NCI-H2107 (cell line): ENCODE measurements around the gene LY86.
"Not testable (repeated sequence)": the region's sequence is repeated elsewhere in the genome, so short reads cannot be mapped to it uniquely, and the experiment has no call there.

Experiments
- DNase-seq: peaks from one replicate; lab custom pipeline; 2025; lab: John Stamatoyannopoulos, UW

The LY86 gene

DNA sequence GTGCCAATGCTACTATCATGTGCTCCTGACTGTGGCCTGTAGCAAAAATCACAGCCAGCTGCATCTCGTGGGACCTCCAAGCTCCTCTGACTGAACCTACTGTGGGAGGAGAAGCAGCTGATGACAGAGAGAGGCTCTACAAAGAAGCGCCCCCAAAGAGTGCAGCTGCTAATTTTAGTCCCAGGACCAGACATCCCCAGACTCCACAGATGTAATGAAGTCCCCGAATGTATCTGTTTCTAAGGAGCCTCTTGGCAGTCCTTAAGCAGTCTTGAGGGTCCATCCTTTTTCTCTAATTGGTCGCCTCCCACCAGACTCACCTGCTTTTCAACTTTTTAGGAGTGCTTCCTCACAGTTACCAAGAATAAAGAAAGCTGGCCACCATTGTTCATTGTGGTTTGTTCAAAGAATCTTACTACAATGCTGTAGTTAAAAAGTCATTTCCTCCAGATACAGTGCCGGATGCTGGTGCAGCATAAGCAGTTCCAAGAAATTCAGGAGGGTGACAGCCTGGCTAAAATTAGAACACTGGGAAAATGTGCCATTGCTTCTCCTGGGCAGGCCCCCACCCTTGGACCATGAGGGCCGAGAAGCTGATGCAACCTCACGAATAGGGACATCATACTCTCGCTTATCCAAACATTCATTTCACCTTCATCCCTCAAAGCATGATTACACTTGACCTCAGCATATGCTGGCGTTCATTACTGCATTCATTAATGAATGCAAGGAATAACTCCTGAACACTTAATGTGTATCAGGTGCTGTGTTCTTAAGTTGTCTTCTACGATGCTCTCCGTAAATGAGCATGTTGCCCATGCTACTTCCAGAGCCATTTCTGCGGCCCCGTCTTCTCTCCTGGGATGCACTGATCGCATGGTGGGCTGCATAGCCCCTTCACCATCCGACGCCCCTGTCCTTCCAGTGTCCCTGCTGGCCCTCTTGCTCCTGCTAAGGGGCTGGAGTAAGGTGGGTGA lies 66.4 kb downstream of the LY86 start:
- DNase-seq, result no peak

DNA sequence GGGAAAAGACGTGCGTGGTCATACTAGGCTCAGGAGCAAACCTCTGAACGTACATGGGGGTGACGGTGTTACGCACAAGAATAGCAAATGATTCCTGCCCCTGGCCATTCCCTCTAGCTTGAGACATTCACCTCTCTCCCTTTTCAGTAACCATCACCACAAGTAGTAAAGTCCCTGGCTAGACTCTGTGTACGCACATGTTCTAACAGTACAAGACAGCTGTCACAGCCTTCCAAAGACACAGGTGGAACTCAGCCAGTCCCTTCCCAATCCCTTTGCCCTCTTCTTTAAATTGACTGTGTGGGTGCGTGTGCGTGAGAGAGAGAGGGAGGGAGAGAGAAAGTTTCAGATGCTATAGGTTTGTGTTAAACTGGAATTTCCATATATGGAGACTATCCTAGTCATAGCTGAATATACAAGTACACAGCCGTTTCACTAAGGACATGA lies 67.3 kb downstream of the LY86 start:
- DNase-seq, result no peak

DNA sequence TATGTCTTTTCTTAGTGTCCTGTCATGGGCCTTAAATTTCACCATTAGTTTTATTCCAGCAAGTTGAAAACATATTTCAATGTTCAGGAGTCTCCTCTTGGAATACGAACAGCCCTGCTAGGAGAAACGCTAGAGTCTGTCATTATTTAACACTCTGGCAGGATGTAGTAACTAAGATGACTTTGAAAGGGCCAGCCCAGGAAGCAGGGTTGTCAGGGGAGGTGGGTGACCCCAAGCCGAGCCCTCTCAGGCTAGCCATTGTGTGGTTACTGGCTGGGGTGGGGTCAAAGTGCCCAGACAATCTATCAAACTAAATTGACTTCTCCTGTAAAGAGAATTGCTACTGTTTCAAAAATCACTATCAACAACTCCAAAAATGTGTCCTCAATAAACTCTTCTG lies 67.8 kb downstream of the LY86 start:
- DNase-seq, result no peak

DNA sequence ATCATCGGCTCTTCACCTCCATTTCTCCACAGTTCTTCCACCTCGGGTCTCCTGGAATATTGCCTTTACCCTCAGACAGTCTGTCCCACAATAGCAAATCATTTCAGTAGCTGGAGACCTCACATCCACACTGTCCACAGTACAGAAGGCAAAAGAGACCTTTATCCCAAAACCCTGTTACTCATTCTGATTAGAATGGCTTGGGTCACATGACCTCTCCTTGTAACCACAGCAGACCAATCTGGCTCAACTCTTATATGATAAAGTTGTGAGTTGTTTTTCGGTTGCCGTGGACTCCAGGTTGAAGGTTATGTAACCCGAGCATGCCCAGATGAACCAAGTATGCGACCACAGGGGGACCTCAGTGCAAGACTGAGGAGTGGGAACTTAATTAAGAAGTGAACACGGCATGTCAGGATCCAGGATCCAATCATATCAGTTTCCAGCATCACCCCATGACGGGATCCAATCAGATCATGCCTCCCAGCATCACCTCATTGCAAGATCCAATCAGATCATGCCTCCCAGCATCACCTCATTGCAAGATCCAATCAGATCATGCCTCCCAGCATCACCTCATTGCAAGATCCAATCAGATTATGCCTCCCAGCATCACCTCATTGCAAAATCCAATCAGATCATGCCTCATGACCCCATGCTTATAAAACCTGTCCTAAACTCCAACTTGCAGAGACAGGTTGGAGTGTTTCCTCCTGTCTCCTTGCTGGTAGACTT lies 68.7 kb downstream of the LY86 start:
- DNase-seq, result no peak

DNA sequence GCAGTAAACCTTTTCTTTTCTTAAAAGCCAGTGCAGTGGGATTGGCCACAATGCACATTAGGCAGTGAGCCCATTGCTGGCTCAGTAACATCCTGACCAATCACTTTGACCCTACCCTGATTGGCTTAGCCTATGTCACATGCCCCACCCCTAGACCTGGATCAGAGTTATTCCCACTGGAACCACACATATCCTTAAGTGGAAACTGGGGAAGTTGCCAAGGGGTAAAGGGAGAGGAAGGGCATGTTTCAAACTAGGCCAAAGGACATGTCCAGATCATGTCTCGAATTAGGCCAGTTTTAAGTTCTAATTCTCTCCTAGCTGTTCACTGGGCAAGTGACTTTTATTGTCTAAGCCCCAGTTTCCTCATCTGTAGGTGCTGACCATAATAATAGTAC lies 69.3 kb downstream of the LY86 start:
- no peak for DNase-seq

DNA sequence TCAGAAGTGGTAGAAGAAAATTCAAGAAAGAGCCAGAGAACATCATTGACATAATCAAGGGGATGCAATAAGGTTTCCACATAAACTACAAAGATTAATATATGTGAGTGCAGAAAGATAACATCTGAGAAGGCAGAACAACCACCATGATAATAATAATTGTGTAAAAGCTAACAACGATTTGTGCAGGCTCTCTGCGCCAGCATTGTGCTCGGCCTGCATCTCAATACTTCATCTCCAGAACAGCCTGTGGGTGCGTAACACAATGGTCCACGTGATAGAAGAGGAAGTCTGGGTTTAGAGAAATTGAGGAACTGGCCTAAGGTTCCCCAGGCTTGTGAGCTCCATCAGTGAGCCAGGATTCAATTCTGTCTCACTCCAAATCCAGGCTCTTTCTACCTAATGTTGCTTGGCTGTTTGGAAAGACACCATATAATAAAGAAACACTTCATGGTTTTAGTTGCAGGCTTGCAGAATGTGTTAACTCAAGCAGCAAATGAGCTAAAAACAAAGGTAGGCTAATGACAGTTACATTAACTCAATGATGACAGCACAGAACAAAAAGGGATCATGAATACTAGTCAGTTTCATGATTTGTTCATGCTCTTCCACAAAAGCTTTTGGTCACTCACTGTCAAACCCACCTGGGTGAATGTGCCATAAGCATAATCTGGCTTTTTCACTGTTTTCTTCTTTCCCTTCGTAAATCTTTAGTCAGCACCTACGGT lies 71.2 kb downstream of the LY86 start:
- DNase-seq, result no peak

DNA sequence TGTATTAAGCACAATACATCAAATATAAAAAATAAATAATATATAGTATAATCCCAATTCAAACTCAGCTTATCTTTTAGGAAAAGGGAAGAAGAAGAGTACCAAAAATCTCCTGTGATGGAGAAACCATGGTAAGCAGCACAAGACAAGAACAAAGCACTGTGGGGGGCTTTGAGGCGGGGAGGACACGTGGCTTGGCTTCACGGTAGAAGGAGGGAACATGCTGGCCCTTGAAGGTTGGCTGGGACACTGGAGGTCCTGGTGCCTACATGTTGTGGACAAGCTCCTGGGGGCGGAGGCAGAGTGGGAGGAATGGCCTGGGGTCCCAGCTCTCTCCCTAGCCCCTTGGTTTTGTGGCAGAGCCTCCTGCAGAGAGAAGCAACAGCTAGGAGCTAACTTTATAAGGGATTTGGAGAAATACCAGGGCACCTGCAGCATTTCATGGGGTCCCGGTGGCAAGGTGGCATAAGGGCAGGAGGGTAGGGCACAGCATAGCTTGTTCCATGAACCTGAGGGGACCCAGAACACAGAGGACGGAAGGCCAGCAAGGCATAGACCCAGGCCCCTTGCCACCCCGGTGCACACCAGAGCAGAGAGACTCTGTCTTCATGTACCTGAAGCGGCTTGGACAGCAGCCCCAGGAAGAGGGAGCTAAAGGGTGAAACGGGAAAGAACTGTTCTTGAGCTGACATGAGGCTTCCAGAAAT lies 72.0 kb downstream of the LY86 start:
- no peak for DNase-seq

DNA sequence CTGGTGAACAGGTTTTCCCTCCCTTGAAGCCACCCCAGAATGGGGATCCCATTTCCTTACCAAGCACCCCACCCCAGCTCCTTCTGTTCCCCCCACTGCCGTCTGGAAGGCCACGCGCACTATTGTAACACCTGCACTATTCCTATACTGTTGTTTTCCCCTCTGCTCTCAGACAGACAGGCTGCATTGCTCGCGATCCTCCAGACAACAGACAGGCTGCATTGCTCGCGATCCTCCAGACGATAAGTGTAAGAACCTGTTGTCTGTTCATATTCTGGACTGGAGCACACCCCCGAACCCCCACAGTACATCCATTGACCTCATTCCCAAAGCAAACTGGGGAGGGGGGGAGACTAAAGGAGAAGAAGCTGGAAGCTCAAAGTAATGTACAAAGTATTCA lies 72.7 kb downstream of the LY86 start:
- DNase-seq, result no peak

DNA sequence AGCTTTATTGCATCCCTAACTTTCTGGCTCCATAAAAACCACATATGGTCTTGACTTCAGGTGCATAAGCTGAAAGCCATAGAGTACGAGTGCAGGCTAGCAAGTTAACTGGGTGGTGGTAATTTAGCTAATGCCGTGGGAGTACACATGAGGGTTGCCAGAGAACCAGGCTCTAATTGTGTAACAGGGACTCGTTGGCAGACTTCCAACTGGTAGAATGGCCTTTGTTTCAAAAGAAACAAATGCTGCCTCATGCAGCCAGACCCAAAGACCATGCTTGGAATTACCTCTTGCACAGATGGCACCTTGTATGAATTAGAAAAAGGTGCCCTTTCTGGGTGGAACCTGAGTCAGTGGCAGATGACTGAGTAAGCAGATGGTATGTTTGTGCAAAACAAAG lies 73.2 kb downstream of the LY86 start:
- peak; percentile 33 for DNase-seq

DNA sequence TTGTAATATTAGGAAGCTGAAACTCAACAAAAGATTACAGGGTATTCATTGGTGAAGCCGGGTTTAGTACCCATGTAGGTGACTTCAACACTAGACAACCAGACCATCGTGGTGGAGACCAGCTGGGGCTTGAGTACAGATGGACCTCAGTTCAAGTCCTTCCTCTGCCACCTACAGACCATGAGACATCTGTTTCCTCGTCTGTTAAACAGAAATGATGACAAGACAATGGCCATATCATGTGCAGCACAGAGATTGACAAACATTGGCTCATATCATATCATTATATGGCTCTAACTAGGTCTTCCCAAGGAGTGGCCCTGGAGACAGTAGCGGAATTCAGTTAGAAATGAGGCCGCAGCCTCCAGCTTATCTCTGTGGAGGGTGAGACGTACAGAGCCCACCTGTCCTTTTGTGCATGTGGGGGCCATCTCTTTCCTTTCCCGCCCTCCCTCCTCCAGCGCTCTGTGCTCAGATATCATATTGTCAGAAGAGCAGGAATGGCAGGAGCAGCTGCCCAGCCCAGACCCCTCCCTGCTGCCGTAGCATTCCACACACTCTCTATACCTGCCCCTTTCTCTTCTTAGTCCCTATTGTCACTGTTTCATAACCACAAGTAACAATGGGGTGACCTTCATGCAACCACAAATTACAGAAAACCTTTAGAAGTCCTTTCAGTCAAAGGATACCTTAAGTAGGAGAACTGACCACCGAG lies 75.1 kb downstream of the LY86 start:
- DNase-seq, result no peak

DNA sequence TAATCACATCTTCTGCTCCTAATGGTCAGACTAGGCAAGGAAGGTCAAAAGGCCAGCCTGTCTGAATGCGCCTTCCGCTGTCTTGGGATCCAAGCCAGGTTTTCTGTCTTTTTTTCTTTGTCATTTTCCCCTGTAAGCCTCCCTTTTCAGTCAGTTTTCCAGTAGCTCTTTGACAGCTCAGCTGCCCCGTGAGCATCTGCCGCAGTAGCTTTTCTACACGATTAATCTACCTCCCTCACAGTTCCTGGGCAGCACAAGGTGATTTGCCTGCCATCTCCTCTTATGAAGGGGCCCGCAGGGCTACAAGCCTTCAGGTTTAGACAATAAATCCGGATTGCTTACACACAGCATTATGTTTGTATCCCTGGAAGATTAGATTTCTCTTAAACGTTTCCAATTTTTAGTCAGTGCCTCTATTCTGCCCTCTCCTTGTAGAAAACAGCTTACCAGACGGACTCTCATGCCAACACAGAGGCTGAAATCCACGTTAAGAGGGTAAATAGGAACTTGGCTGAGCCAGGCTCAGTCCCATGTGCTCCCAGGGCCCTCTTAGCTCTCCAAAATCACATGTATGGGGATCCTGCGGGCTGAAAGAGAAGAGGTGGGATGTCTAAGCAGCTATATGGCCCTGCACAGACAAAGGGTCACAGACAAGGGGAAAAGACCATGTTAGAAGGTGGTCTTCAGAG lies 77.2 kb downstream of the LY86 start:
- DNase-seq, result no peak

DNA sequence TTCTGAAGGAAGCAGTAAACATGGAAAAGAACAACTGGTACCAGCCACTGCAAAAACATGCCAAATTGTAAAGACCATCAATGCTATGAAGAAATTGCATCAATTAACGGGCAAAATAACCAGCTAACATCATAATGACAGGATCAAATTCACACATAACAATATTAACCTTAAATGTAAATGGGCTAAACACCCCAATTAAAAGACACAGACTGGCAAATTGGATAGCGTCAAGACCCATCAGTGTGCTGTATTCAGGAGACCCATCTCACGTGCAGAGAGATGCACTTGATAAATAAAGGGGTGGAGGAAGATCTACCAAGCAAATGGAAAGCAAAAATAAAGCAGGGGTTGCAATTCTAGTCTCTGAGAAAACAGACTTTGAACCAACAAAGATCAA lies 81.6 kb downstream of the LY86 start:
- not testable (repeated sequence) for DNase-seq

DNA sequence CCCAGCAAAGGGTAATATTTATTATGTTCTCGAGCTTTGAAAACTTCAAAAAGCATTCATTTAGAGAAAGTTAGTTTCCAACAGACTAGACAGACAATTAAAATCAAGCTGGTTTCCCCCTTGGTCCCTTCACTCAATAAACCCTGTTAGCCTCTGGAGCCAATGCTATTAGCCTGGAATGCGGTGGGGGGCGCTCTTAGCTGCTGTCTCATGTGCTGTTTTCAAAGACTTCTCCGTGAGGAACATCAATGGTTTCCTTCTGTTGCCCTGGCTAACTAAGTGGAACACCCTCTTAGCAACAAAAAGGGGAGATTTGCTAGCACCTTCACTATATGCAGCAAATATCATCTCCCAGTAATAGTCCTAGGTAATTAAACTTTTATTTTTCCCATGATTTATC lies 86.4 kb downstream of the LY86 start:
- no peak for DNase-seq

DNA sequence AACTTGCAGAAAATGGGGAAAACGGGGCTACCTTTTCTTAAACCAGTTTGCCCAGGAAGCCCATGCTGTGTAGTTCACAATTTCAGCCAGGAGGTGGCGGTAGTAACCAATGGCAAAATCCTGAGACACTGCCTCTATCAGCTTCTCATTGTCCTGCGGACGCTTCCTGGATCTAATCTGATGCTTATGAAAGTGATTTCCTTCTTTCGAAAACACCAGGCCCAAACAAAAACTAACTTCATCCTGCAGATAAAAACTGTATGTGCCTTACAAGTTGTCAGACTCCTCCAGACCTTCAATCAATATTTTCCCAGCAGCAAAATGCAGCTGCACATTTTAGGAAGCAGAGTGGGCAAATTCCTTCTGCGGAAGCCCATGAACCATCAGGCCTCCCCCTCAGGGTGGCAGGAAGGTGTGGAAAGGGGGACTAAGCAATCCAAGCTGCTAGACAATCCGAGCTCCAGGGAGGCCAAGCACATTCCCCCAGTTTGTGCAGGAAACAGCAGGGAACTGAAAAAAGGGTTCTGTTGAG lies 88.5 kb downstream of the LY86 start:
- no peak for DNase-seq

DNA sequence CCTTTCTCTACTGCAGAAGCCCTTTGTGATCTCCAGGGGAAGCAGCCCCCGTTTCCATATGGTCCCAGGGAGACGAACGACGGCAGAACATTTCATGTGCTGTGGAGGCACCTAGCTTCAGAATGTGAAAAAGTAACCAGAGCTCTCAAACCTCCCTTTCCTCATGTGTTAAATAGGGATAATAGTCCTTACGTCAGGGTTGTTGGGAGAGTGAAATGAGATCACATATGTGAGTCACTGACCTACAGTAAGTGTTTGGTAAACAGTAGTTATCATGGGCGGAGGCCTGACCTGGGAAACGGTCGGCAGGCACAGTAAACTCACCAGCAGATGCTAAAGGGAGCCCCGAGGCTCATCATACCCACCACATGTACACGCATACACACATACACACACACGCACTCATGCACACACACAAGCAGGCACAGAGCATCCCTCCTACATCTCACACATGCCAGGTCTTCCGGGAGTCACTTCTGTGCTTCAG lies 89.7 kb downstream of the LY86 start:
- DNase-seq, result no peak

DNA sequence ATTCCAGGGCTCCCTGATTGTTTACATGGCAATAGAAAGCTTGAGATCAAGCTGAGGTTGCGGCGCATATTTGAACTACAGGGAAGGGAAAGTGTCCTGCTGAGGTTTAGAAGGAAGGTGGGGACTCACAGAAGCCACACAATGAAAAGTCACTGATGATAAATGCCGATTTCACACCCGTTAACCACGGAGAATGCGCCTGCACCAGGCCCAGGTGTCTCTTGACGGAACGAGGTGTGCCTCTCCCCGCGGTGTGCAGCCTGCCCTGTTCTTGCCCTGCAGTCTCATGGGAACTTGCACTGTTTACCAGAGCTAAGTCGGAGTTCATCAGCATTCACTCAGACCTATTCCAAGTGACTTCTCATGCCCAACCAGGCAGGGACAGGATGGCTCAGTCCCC lies 90.3 kb downstream of the LY86 start:
- DNase-seq, result peak; percentile 44

DNA sequence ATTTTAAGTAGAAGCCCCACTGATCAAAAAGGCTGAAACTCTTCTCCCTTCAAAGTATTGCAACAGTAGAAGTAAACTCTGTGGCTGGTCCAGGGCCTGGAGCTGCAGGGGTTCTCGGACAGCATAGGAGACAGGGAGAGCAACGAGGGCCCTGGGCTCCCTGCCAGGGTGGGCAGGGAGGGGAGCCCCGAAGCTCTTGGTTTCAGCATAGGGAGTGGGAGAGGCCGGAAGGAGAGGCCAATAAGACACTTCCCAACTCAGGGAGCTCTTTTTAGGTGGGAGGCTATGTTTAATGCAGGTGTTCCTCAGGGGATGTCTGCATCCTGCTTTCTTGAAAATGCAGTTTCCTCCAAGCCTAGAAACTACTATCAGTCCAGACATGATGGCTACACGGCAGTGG lies 91.1 kb downstream of the LY86 start:
- DNase-seq, result no peak

DNA sequence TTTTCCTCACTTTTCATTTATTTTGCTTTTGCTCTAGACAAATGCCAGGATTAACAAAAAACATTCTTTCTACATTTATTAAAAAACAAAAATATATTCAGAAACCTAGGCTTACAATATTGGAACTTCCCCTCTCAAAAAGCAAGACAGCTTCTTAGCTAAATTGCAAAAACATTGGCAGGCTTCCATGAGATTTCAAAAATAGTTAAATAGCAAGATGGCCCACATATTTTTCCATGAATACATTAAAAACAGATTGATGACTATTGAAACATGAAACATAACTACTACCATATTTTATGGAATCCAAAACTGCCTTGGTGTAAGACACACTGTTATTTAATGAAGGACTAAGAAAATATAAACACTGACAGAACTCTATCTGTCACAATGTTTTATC lies 92.0 kb downstream of the LY86 start:
- DNase-seq, result no peak

DNA sequence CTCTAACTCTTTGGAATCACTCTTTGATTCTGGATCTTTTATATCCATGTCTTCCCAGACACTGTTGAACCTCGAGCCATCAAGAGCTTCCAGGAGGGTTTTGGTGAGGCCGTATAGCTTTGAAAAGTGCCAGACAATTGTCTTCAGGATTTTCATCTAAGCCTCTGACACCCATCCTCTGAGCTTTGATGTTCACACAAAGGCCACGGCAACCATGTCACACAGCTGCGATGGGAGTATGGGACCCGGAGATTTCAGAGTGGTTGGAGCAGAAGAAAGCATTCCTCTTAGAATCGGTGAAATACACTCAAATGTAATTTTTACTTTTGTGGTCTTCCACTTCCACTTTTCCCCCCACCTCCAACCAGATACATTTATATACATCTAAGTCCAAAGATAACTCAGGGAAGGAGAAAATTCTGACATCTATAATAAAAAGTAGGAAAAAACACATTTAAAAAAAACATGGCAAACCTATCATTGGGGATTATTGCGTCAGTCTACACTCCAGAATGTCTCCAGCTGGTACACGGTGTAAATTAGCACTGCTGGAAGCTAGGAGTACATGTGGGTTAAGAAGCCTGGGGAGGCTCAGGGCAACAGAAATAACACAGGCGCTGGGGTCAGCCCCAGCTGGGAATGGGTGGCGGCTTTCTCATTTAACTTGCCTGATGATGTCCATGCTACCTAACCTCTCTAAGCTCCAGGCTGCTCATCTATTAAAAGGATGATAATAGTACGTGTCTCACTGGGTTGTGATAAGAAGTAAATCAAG lies 92.7 kb downstream of the LY86 start:
- DNase-seq, result no peak
